Coronary artery (tissue), 2 donors: ENCODE data around the gene TMTC1.

ENCODE experiments used
- DNase-seq: peaks from one replicate; pipeline ENCODE4 v3.0.0-alpha.2; 2017; ENCODE audit warnings: low spot score
- H3K27ac ChIP-seq, 2 donors: fragments of 200-600 bp; sonication (generic); one replicate each; pipeline ENCODE4 v1.5.1; 2016 to 2019
- H3K4me3 ChIP-seq: fragments of 200-600 bp; sonication (generic); 2 replicates; pipeline ENCODE4 v1.5.1; 2016; ENCODE audit warnings: mild to moderate bottlenecking, moderate library complexity
- TF ChIP-seq, protein P1 (sequence below): fragments of 200-600 bp; sonication (generic); IDR thresholded peaks from one replicate; pipeline ENCODE4 v1.5.1; 2019; ENCODE audit warnings: antibody characterized with exemption

TMTC1 gene

DNA sequence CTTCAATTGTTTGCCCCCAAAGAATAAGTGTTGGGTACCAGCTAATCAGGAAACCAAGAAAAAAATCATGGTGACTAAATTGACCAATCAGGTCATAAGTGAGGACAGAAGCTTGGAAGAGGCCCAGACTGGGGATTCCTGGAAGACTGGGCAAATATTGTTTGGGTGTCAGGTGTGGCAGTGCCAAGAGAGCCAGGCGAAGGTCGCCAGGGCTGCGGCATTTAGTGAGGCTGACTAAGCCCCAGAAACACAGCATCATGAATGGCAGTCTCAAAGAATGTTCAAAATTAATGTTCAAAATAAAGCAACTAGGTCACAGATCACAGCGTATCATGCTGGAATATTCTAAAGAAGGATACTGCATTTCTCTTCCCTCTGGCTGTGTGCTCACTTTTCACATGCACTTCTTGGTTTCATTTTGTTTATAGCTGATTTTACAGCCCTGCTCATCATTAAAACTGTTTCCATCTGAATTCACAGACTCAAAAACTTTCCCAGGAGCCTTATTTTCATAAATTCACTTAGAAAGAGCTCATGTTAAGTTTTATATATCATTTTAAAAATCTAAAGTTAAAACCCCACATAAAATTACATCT, 201.0 kb downstream of the TMTC1 start:
- Histone ChIP-seq H3K27ac (peak overlapping the region; percentile 28 to 63), H3K4me3 (peak overlapping the region; percentile 43)
- TF ChIP-seq, protein P1, sequence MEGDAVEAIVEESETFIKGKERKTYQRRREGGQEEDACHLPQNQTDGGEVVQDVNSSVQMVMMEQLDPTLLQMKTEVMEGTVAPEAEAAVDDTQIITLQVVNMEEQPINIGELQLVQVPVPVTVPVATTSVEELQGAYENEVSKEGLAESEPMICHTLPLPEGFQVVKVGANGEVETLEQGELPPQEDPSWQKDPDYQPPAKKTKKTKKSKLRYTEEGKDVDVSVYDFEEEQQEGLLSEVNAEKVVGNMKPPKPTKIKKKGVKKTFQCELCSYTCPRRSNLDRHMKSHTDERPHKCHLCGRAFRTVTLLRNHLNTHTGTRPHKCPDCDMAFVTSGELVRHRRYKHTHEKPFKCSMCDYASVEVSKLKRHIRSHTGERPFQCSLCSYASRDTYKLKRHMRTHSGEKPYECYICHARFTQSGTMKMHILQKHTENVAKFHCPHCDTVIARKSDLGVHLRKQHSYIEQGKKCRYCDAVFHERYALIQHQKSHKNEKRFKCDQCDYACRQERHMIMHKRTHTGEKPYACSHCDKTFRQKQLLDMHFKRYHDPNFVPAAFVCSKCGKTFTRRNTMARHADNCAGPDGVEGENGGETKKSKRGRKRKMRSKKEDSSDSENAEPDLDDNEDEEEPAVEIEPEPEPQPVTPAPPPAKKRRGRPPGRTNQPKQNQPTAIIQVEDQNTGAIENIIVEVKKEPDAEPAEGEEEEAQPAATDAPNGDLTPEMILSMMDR: no peak
- DNase-seq: no peak

DNA sequence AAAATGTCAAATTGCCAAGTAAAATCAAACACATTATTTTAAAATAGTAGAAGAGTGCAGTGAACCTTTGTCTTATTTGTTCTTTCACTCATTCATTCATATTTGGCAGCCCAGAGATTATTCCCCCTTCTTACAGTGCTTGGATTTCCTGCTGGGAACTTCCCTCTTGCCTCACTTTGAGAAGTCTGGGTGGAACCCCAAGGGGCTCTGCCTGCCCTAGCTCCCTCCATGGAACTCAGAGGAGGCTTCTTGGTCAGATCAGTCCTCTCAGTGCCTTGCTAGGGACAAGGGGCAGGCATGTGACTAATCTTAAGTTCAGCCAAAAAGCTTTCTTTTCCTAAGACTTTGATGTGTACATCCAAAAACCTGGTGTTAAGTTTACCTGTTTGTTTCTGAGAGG, 201.6 kb downstream of the TMTC1 start:
- DNase-seq: no peak
- peak overlapping the region; percentile 28 to 63 for H3K27ac ChIP-seq
- TF ChIP-seq, protein P1: no peak
- H3K4me3 ChIP-seq: no peak overlapping the region

DNA sequence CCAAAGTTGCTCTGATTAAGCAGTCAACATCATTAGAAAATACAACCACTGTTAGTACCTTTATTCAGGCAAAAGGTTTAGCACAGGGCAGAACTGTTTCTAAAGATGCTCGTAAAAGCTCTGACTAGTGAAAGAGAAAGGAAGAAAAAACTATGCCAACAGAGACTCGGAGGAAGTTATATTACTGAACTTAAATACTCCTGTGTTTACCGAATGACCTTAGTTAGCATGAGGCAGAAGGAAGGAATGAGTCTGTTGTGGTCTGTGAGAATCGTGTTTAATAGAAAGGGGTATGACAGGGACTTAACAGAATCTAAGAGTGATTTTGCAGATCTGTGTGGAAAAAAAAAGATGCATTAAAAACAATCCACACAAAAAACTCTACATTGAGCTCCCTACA, 202.1 kb downstream of the TMTC1 start:
- Histone ChIP-seq H3K4me3 (no peak overlapping the region), H3K27ac (no peak overlapping the region)
- no peak for DNase-seq
- TF ChIP-seq, protein P1: no peak

DNA sequence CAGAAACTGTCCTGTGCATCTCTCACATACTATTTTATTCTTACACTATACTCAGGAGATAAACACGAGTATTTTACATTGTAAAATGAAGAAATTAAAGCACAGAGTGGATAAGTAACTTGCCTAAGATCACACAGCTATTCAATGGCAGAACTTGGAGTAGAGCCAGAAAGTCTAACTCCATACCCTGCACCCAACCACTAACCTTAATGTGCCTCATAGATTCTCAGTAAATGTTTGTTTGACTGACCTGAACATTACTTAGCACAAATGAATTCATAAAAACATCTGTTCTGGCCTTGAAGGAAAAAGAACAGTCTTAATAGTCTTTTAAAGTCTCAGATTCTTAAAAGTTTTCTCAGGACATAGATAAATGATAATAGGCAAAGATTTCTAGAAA, 202.8 kb downstream of the TMTC1 start:
- Histone ChIP-seq H3K27ac (no peak overlapping the region), H3K4me3 (no peak overlapping the region)
- no peak for DNase-seq

DNA sequence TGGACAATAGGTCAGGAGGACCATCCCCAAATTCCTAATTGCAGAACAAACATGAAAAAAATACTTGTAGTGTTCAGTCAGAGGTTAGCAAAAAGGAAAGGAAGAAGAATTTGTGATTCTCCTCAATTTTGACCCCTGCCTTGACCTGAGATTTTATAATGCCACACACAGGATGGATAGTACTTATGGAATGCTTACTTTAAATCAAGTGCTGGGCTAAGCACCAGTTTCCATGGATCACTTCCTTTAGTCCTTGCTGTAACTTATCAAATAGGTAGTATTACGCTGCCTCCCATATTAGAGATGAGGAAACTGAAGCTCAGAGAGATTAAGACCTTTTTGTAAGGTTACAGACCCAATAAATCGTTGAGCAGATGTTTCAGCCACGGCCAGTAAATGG, 205.0 kb downstream of the TMTC1 start:
- no peak overlapping the region for H3K4me3 ChIP-seq

More for the DNA sequence above, 202.8 kb downstream of the TMTC1 start:
- TF ChIP-seq, protein P1: no peak

DNA sequence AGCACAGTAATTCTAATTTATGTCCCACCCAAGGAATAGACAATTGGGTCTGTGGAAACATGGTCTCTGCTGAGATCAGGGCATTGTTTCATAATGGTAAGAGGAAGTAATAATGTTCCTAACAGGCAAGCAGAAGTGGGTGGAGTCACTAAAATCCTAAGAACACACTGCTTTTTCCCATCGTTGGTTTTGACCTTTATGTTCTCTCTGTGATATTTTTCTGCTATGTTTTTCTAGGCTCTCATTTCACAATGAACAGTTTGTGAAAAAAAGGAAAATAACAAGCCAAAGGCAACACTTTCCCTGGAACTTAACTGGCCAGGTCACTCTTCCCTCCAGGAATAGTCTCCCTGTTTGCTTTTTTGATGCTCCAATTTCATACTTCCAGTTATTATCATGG, 205.7 kb downstream of the TMTC1 start:
- Histone ChIP-seq H3K27ac (peak overlapping the region in 1 of 2 donors; percentile 34), H3K4me3 (no peak overlapping the region)
- DNase-seq: no peak
- TF ChIP-seq, protein P1: no peak

More for the DNA sequence above, 205.0 kb downstream of the TMTC1 start:
- no peak for DNase-seq
- H3K27ac ChIP-seq: peak overlapping the region in 1 of 2 donors; percentile 34
- TF ChIP-seq, protein P1: no peak

DNA sequence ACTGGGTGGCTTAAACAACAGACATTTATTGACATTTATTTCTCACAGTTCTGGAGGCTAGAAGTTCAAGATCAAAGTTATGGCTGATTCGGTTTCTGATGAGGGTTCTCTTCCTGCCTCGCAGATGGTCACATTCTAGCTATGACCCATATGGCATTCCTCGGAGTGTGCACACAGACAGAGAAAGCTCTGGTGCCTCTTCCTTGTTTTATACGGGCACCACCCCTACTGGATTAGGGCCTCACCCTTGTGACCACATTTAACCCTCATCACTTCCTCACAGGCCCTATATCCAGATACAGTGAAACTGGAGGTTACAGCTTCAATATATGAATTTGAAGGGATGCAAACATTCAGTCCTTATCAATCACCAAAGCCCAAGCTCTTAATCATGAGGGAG, 209.2 kb downstream of the TMTC1 start:
- Histone ChIP-seq H3K27ac (no peak overlapping the region), H3K4me3 (no peak overlapping the region)
- TF ChIP-seq, protein P1: no peak
- DNase-seq: no peak
